Adrenal gland (tissue), 5 donors: ENCODE data around the gene NBPF26.
"Not testable (repeated sequence)": the region's sequence is repeated elsewhere in the genome, so short reads cannot be mapped to it uniquely, and the experiment has no call there.

Experiments used
- CTCF ChIP-seq, 6 experiments: fragments of 450-650 bp in 4 of 6; fragments of 200-600 bp in 2 of 6; sonication (generic) in 1 of 6; IDR thresholded peaks; 1 replicate in 5 of 6; 2 replicates in 1 of 6; pipeline versions ENCODE4 v1.5.1 to v1.8.0; 2016 to 2021; ENCODE audit warnings: antibody characterized with exemption in 6 of 6, mild to moderate bottlenecking in 2 of 6, moderate library complexity in 1 of 6
- POLR2A ChIP-seq, 2 donors: fragments of 450-650 bp; IDR thresholded peaks; one replicate each; pipeline ENCODE4 v1.6.1; 2017; ENCODE audit warnings: antibody characterized with exemption in 2 of 2, mild to moderate bottlenecking in 2 of 2, moderate library complexity in 1 of 2
- donor health status: DM: no; HTN: no; CAD: no.

GRCh38 chr1:120680938-120681337, 42.8 kb upstream of the NBPF26 start:
- not testable (repeated sequence) for TF ChIP-seq CTCF, POLR2A (IDR thresholded peaks at IDR 0.05)
